Measurements from ENCODE around the gene SLC1A6.
"Not testable (repeated sequence)": the region's sequence is repeated elsewhere in the genome, so short reads cannot be mapped to it uniquely, and the experiment has no call there.

The SLC1A6 gene

DNA sequence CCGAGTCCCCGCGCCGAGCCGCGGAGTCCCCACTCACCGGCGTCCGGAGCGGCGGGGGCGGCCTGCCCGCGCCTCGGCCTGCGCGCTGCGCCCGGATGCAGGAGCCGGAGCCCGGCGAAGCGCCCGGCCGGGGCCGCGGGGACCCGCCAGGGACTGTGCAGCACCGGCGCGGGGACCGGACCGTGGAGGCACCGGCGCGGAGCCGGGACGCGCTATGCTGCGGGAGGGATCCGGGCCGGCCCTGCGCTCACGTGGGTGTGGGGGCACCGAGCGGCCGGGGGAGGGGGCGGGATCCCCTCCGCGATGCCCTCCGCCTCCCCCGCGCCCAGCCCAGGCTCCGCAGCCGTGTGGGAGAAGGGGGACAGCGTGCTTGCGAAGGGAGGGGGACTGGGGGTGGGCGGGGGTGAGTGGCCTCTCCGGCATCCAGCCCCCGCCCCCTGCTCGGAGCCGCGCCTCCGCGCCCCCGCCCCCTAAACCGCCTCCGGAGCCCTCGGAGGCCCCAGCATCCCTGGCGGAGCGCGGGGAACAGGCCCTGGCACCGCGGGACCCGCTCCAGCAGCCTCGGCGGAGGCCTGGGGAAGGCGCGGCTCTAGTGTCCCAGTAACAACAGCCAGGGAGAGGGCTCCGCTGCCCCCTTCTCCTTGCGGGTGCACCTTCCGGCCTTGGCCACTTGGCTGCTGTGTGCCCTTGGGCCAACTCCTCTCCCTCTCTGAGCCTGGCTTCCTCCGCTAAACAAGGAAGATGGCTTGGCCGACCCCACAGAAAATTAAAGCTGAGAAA lies at the start of gene SLC1A6:
Gene SLC1A6 (minus strand): TSS at position 389 of the 780 bp plus-strand sequence. CDS start 6,954 bp downstream, outside the sequence.
- DNase-seq, result no peak

DNA sequence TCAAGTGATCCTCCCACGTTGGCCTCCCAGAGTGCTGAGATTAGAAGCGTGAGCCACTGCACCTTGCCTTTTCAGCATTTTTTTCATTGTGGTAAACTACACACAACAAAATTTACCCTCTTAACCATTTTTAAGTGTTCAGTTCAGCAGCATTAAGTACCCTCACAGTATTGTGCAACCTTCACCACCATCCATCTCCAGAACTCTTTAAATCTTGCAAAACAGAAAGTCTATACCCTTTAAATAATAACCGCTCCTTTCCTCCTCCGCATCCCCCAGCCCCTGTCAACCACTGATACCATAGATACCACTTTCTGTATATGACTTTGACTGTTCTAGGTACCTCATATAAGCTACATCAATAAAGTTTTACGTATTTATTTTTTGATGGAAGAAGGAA lies 48.8 kb upstream of the SLC1A6 start:
- no peak for DNase-seq

DNA sequence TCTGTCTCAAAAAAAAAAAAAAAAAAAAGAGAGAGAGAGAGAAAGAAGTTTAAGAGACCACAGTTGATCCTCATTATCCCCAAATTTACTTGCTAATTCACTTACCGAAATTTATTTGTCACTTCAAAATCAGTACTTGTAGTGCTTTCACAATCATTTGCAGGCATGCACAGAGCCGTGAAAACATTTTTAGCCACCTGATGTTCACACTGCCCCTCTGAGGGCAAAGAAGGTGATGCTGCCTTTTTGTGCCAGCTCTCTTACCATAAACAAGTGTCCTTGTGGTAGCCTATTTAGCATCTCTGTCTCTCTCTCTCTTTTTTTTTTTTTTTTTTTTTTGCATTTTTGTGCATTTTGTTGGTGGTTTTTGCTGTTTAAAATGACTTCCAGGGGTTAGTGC lies 45.6 kb upstream of the SLC1A6 start:
- no peak for DNase-seq

DNA sequence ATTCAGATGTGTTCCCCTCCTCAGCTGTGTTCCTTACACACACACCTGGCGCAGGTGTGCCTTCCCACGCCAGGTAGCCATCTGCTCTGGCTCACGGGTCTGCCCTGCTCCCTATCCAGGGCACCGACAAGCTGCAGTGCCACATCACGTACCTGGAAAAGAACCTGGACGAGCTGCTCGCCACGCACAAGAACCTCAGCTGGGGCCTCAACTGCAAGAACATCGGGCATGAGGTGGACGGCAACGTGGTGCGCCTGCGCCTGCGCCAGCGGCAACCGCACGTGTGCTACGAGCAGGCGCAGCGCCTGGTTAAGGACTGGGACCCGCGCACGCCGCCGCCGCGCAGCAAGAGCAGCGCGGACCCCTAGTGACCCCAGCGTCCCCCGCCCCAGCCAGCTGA lies 43.1 kb upstream of the SLC1A6 start:
- DNase-seq, result no peak

DNA sequence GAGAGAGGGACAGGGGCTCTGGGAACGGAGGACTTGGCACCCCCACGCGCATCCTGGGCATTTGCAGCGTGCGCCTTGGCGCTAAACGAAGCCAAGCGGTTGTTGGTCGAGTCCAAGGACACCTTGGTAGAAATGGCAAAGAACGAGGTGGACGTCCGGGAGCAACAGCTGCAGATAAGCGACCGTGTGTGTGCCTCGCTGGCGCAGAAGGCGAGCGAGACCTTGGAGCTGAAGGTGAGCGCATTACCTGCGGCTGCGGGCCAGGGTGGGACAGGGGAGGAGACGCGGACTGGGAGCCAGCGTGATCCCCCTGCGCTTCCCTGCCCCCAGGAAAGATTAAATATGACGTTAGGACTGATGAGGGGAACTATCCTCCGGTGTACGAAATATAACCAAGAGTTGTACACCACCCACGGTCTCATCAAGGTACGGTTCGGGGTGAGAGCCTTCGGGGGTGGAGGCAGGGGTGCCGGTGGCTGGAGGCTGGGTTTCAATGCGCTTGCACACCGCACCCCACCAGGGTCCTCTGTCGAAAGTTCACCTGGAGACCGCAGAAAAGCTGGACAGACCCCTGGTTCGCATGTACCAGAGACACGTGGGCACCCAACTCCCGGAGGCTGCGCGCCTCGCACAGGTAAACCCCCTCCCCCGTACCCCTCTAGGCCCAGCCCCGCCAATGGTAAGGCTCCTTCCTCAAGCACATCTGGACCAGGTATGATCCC lies 41.8 kb upstream of the SLC1A6 start:
- no peak for DNase-seq

DNA sequence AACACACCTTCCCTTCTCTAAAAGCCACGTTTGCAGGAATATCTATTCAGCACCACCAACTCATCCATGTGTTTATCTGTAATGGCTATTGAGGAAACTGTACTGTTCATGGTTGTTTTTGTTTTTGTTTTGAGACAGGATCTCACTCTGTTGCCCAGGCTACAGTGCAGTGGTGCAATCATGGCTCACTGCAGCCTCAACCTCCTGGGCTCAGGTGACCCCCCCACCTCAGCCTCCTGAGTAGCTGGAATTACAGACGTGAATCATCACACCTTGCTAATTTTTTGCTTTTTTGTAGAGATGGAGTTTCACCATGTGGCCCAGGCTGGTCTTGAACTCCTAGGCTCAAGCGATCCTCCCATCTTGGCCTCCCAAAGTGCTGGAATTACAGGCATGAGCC lies 39.2 kb upstream of the SLC1A6 start:
- DNase-seq, result not testable (repeated sequence)

DNA sequence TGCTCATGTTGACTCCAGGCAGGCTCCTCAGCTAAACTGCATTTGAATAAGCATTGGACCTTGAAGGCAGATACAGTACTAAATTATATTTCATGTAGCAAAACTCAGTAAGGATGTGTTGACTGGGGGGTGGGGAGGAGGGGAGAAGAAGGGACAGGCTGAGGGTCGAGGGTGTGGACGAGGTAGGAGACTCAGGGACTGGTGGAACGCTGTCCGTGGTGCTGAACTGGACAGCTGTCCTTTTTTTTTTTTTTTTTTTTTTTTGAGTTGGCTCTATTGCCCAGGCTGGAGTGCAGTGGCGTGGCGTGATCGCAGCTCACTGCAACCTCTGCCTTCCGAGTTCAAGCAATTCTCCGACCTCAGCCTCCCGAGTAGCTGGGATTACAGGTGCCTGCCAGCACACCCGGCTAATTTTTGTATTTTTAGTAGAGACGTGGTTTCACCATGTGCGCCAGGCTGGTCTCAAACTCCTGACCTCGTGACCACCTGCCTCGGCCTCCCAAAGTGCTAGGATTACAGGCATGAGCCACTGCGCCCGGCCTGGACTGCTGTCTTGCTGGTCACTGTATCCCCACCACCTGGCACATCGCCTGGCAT lies 36.4 kb upstream of the SLC1A6 start:
- DNase-seq, result no peak

DNA sequence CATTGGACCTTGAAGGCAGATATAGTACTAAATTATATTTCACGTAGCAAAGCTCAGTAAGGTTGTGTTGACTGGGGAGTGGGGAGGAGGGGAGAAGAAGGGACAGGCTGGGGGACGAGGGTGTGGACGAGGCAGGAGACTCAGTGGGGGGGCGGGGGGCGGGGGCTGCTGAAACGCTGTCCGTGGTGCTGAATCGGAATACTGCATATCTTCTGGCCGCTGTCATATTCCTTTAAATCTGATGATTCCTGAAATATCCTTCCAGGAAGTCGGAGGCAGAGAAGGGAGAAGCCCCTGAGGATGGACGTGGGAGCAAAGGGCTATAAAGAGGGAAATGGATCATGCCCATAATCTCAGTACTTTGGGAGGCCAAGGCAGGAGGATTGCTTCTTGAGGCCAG lies 34.9 kb upstream of the SLC1A6 start:
- DNase-seq, result no peak

DNA sequence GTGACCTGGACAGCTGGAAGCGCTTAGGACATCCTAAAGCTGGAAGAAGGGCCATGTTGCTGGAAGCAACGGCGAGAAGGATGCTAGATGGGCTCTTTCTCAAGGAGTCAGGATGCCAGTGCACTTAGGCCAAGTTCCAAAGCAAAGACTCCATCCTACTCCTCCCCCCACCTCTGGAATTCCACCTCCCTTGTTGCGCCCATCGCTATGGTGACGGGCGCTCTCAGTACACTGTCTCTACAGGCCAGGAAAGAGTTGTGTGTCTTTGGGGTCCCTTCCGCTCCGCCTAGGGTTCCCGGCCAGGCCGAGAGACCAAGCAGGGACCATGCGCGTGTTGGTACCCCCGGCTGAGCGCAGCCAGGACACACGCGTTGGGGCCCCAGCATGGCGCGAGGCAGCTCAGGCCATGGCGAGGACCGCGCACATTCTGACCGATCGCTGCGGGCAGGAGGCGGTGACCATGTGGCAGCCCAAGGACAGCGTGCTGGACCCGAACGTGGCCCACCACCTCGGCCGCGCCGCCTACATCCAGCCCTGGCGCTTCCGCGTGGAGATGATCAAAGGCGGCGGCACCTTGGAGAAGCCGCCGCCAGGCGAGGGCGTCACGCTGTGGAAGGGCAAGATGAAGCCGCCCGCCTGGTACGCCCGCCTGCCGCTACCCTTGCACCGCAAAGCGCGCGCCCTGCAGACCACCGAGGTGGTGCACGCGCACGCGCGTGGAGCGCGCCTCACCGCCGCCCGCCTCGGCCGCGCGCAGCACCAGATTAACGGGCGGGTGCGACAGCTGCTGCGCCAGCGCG lies 31.0 kb upstream of the SLC1A6 start:
- DNase-seq, result no peak

DNA sequence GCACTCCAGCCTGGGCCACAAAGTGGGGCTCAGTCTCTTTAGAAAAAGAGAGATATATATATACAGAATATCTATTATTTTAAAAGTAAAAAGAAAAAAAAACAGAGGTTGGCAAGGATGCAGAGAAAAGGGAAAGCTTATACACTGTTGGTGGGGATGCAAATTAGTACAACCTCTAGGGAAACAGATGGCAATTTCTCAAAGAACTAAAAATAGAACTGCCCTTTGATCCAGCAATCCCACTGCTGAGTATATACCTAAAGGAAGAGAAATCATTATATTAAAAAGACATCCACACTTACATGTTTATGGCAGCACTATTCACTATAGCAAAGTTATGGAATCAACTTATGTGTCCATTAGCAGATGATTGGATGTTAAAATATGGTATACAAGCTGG lies 28.6 kb upstream of the SLC1A6 start:
- DNase-seq, result no peak

DNA sequence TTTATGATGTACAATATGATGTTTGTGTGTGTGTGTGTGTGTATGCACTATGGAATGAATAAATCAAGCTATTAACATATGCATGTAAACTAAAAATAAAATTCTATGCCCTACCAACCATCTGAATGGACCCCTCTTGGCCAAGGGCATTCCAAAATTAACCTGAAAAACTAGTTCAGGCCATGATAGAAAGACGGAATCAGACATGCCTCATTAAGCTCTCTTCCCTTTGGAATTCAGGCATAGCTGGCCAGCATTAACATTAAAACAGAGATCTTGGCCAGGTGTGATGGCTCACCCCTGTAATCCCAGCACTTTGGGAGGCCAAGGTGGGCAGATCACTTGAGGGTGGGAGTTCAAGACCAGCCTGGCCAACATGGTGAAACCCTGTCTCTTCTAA lies 18.3 kb upstream of the SLC1A6 start:
- no peak for DNase-seq

DNA sequence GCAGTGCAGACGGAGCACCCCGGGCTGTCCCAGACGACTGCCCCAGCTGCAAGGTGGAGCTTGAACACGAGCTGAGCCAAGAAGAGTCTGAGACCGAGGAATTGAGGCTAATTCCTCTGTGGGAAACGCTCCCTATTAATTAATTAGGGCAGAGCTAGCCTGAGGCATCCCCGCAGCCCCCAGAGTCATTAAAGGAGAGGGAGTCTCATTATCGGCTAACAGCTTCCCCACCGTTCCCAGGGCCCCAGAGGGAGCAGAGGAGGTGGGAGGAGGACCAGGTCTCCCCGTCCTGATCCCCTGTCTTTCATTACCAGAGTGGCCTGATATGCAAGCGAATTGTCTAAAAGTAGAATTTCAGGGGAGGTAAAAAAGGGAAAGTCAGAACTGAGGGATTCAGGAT lies 13.1 kb upstream of the SLC1A6 start:
- DNase-seq, result no peak

DNA sequence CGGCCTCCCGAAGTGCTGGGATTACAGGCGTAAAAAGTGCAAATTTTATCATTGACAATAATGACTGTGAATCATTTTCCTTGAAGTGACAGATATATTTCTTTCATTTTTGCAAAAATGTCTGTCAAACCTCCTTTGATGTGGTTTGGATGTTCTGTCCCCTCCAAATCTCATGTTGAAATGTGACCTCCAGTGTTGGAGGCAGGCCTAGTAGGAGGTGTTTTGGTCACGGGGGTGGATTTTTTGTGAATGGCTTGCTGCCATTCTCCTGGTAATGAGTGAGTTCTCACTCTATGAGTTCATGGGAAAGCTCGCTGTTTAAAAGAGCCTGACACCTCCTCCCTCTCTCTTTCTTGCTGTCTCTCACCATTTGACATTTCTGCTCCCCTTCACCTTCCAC lies 5.5 kb upstream of the SLC1A6 start:
- DNase-seq, result no peak

DNA sequence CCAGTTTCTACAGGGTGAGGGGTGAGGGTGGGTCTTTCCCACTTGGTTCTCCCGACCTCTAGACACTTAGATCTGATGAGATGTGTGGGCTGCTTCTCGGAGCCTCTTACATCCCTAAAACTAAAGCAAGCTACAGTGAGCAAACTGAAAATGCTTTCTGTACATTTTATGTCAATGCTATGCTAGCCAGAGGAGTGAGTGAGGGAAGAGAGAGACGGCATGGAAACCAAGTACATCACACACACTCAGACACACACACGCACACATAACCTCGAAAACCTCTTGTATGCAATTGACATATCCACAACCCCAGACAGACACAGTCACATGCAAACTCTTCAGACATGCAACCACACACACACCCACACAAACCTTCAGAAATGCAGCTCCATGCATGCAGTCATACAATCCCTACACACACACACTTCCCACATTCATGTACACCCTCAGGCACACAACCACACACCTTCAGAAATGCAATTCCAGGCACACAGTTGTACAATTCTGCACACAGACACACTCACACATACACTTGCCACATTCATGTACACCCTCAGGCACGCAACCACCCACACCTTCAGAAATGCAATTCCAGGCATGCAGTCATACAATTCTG lies 1.4 kb downstream of the SLC1A6 start:
- no peak for DNase-seq

DNA sequence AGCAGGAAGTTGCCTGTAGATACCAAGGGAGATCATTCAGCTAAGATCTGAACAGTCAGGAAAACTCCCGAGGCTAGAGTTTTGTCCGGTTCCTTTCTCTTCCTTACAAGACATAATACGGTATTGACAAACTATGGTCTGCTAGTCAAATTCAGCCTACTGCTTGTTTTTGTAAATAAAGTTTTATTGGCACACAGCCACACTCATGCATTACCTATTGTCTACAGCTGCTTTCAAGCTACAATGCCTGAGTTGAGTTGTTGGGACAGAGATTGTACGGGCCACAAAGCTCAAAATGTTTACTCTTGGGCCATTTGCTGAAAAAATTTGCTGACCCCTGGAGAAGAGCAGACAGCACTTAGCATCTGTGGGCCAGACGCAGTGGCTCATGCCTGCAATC lies 2.5 kb downstream of the SLC1A6 start:
- no peak for DNase-seq

DNA sequence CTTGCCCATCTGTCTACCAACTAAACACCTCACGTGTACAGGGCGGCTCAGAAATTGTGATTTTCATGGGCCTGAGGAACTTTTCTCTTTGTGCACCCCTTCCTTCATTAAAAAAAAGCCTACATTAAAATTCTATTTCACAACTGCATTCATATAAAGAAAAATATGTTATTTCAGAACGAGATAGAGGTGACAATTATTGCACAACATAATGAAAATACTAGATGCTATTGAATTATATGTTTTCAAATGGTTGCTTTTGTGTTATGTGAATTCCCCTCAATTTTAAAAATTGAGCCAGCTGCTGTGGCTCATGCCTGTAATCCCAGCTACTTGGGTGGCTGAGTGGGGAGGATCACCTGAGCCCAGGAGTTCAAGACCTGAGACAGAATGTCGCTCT lies 5.2 kb downstream of the SLC1A6 start:
- no peak for DNase-seq

DNA sequence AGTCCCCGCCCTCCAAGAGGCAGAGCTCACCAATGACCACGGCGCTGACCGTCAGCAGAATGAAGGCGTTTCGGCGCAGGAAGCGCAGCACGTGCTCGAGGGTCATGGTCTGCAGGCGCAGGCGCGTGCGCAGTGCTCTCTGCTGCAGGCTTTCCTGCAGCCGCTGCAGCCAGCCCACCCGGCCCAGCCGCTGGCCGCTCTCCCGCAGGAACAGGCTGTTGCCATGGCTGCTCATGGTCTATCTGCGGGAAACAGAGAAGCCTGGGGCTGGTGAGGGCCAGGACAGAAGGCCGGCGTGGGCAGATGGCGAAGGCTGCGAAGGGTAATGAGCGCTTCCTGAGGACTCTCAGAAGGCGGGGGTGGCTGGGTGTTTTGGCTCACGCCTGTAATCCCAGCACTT lies 7.0 kb downstream of the SLC1A6 start:
- DNase-seq, result no peak

DNA sequence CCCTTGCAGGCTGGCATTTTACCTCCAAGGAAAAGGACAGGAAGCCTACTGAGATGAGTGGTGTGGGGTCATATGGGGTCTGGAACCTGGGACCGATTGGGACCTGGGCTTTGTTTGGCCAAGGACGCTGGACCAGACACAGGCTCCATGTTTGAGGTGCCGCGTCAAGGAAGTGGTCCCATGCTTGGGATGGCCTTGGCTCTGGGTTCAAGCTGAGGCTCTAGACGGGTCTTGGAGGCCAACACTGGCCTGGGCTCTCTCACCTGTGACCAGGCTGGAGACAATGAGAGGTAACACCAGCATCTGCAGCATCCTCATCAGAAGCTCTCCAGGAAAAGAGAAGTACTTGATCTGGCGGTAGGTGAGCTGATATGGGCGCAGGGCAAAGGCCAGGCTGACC lies 8.2 kb downstream of the SLC1A6 start:
- no peak for DNase-seq

DNA sequence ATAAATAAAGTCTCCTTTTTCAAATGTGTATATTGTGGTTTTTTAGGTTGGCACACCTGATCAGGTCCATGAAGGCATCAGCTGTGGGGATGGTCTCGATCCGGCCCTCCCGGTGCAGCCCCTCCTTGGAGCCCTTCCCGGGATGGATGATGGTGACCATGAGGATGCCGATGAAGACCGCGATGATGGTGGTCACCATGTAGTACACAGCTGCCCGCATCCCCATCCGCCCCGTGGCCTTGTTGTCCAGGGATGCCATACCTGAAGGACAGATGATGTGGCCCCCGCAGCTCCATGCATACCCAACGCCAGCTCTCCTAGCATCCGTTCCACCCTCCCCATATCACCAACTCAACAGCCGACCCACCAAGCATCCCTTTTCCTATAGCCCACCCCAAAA lies 11.4 kb downstream of the SLC1A6 start:
- no peak for DNase-seq

DNA sequence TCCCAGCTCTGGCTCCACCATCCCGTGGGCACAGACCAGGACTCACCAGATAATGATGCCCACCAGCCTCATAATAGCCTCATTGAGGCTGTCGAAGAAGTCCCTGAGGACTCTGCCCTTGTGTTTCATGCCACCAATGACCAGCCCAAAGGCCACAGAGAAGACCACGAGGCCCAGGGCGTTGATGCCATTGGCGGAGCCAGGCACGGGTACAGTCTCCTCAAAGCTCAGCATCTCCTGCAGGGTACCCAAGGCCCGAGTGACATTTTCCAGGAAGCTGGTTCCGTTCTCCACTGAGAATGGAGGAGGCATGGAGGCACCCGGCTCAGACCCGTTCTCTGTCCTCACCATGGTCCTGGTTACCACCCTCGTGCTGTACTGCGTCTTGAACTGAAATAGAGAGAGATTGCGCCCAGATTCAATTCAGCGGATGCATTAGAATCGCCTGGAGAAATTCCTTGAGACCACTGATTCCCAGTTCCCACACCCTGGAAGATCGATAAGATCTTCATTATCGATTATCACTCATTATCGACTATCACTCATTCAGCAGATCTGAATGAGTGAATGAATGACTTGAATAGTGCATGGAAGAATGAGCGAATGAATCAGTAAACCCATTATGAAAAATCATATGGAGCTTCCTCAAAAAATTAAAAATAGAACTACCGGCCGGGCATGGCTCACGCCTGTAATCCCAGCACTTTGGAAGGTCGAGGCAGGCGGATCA lies 17.5 kb downstream of the SLC1A6 start:
- no peak for DNase-seq

DNA sequence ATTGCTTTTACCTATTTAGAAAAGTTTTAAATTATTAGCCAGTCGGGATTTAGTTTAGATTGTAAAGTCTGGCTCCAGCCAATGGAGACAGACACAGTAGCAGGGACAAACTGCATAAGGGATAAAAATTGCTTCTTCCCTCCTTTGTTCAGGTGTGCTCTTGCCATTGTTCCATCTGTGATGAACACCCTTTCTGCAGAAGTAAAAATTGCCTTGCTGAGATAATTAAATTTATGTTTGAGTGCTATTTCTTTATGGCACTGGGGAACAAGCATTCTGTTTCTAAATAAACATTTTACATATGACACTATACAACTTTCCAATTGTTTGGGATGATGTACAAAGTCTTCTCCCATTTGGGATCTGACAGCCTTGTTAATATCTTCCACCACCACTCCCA lies 20.4 kb downstream of the SLC1A6 start:
- DNase-seq, result no peak

DNA sequence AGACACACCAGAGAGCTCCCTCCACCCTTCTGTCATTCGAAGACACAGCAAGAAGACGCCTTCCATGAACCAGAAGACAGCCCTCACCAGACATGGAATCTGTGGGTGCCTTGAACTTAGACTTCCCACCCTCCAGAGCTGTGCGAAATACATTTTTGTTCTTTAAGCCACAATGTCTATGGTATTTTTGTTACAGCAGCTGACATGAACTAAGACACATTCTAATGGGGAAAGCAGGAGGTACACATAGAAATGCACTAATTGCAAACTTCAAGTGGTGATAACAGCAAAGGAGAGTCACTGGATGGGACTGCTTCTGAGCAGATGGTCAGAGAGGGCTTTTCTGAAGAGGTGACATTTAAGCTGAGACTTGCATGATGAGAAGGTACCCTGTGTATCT lies 22.2 kb downstream of the SLC1A6 start:
- DNase-seq, result no peak
